A673 (cell line): Measurements from ENCODE around the gene DOCK1. TPM values are rescaled to one million over a fixed set of nuclear protein-coding genes. Genes with fewer than 3 reads are reported as not detected.

Experiments
- BruUV-seq: library from RNA; stranded (reverse); fragments of 400-500 nt; replicated peaks from 2 replicates; lab custom pipeline; 2021; lab: Mats Ljungman, UMichigan
- CTCF ChIA-PET: fragments of 300-600 bp; sonication (Branson Sonifier 250); formaldehyde crosslinking; loops from one replicate; lab custom pipeline; 2022; ENCODE audit warnings: antibody characterized with exemption; lab: Charles Lee
- POLR2A ChIA-PET: fragments of 300-600 bp; sonication (Branson Sonifier 250); formaldehyde crosslinking; loops from one replicate; lab custom pipeline; 2022; ENCODE audit warnings: antibody characterized with exemption; ENCODE audit not compliant: low non-redundant PET; lab: Charles Lee
- DNase-seq: peaks from one replicate; pipeline ENCODE4 v3.0.0-alpha.2; 2015; ENCODE audit warnings: low spot score
- H3K27ac ChIP-seq: fragments of 200-600 bp; sonication (generic); 2 replicates; pipeline ENCODE4 v1.5.1; 2016; ENCODE audit warnings: mixed run types, low read depth, mild to moderate bottlenecking, mixed read lengths, antibody characterized with exemption, low read length; ENCODE audit not compliant: poor library complexity, severe bottlenecking
- H3K27me3 ChIP-seq: fragments of 200-600 bp; sonication (generic); replicated peaks from 2 replicates; pipeline ENCODE4 v1.6.1; 2017; ENCODE audit warnings: mixed run types, low read depth, mild to moderate bottlenecking, mixed read lengths, antibody characterized with exemption, low read length; ENCODE audit not compliant: insufficient read depth, poor library complexity
- H3K36me3 ChIP-seq: fragments of 200-600 bp; sonication (generic); 2 replicates; pipeline ENCODE4 v1.6.1; 2016; ENCODE audit warnings: mixed run types, mild to moderate bottlenecking, mixed read lengths, antibody characterized with exemption, low read length; ENCODE audit not compliant: insufficient read depth, poor library complexity, severe bottlenecking
- H3K4me1 ChIP-seq: fragments of 200-600 bp; sonication (generic); 2 replicates; pipeline ENCODE4 v1.6.1; 2017; ENCODE audit warnings: mixed run types, mild to moderate bottlenecking, mixed read lengths, antibody characterized with exemption, low read length; ENCODE audit not compliant: insufficient read depth, poor library complexity, severe bottlenecking
- H3K4me3 ChIP-seq: fragments of 200-600 bp; sonication (generic); 2 replicates; pipeline ENCODE4 v1.5.1; 2016; ENCODE audit warnings: low read depth, mixed run types, mild to moderate bottlenecking, mixed read lengths, low read length; ENCODE audit not compliant: poor library complexity, severe bottlenecking
- H3K9me3 ChIP-seq: fragments of 200-600 bp; sonication (generic); 2 replicates; pipeline ENCODE4 v1.6.1; 2016; ENCODE audit warnings: mixed run types, low read depth, mild to moderate bottlenecking, mixed read lengths, antibody characterized with exemption, low read length; ENCODE audit not compliant: poor library complexity, severe bottlenecking
- CTCF ChIP-seq: fragments of 300-800, 200-600 bp; sonication (generic); conservative IDR thresholded peaks from 2 replicates; pipeline ENCODE4 v1.5.1; 2017; ENCODE audit warnings: low read depth, mild to moderate bottlenecking, antibody characterized with exemption, low read length, moderate library complexity, mixed read lengths
- EZH2 ChIP-seq: fragments of 200-600 bp; sonication (generic); IDR thresholded peaks from 2 replicates; pipeline ENCODE4 v1.6.1; 2017; ENCODE audit warnings: borderline replicate concordance, low read depth, mild to moderate bottlenecking, mixed read lengths, antibody characterized with exemption, low read length; ENCODE audit not compliant: poor library complexity, severe bottlenecking
- intact Hi-C: fragments of 100-400 bp; cut with micrococcal nuclease; formaldehyde crosslinking; loops from one replicate; pipeline ENCODE4 v1.10.0; 2022; ENCODE audit not compliant: unreplicated experiment
- total RNA-seq: library from RNA; stranded (reverse); gene quantifications from 2 replicates; pipeline ENCODE4 v1.2.3, GENCODE V29; 2021

DOCK1 gene
- total RNA-seq, 1 experiment from 2014 or later = 30.7 TPM

- Histone ChIP-seq H3K4me3 (no peak overlapping the region), H3K27me3 (no peaks in the 10 kb centered on the region), H3K9me3 (no peaks in the 10 kb centered on the region), H3K36me3 (no peaks in the 10 kb centered on the region), H3K27ac (no peak overlapping the region), H3K4me1 (no peaks in the 10 kb centered on the region)
- DNase-seq = peak; percentile 66
- intact Hi-C loops = no loop called here
- CTCF ChIA-PET = no interaction called here
- POLR2A ChIA-PET = no interaction called here
- no peak for TF ChIP-seq EZH2
- TF ChIP-seq CTCF = no peak
- BruUV-seq = no TSS peak
Measured at GRCh38 chr10:127117125-127117524, 211.9 kb downstream of the DOCK1 start.

- ChIA-PET POLR2A (no interaction called here), CTCF (no interaction called here)
- BruUV-seq = no TSS peak
- no peak for TF ChIP-seq CTCF
- no peak for TF ChIP-seq EZH2
- no peak overlapping the region for H3K27ac ChIP-seq
- DNase-seq = no peak
- H3K9me3 ChIP-seq = no peaks in the 10 kb centered on the region
- no peaks in the 10 kb centered on the region for H3K27me3 ChIP-seq
- H3K4me1 ChIP-seq = no peaks in the 10 kb centered on the region
- intact Hi-C loops = no loop called here
- no peaks in the 10 kb centered on the region for H3K36me3 ChIP-seq
- H3K4me3 ChIP-seq = no peak overlapping the region
Measured at GRCh38 chr10:127118034-127118433, 212.8 kb downstream of the DOCK1 start.

- TF ChIP-seq CTCF (no peak), EZH2 (no peak)
- Histone ChIP-seq H3K36me3 (no peaks in the 10 kb centered on the region), H3K9me3 (no peaks in the 10 kb centered on the region), H3K4me3 (no peak overlapping the region), H3K4me1 (no peaks in the 10 kb centered on the region), H3K27ac (no peak overlapping the region), H3K27me3 (no peaks in the 10 kb centered on the region)
- DNase-seq = no peak
- ChIA-PET POLR2A (interaction anchor here (0.6 kb wide), 1 partner anchor 652 kb away, joined by 6 read pairs; no protein-coding TSS in a partner anchor), CTCF (no interaction called here)
- intact Hi-C loops = no loop called here
- no TSS peak for BruUV-seq
Measured at GRCh38 chr10:127119936-127120335, 214.7 kb downstream of the DOCK1 start.
